ENCODE data around the gene BIRC2.
"Not testable (repeated sequence)": the region's sequence is repeated elsewhere in the genome, so short reads cannot be mapped to it uniquely, and the experiment has no call there.

Gene BIRC2

GRCh38 chr11:102357116-102357515 lies 10.1 kb downstream of the BIRC2 start:
- H3K9ac ChIP-seq (ENCODE audit: low read depth, low read length) = no peak overlapping the region
- H3K9me3 ChIP-seq (replicated peaks; ENCODE audit: low read length) = no peaks in the 10 kb centered on the region
- no peaks in the 10 kb centered on the region for H3K4me1 ChIP-seq (ENCODE audit: control insufficient read depth, insufficient read depth, low read length)
- H3K4me3 ChIP-seq (ENCODE audit: low read length) = no peak overlapping the region
- no peaks in the 10 kb centered on the region for H3K27me3 ChIP-seq (ENCODE audit: control insufficient read depth, insufficient read depth, low read length)
- H3K36me3 ChIP-seq (ENCODE audit: insufficient read depth, low read length) = peaks cover 67% of the 10 kb centered on the region
- no peak overlapping the region for H3K4me2 ChIP-seq (ENCODE audit: low read length)

GRCh38 chr11:102359372-102359771 lies 12.4 kb downstream of the BIRC2 start:
- no peak overlapping the region for H3K4me3 ChIP-seq (ENCODE audit: low read length)
- H3K4me1 ChIP-seq (ENCODE audit: control insufficient read depth, insufficient read depth, low read length) = no peaks in the 10 kb centered on the region
- H3K9me3 ChIP-seq (replicated peaks; ENCODE audit: low read length) = no peaks in the 10 kb centered on the region
- peaks cover 70% of the 10 kb centered on the region for H3K36me3 ChIP-seq (ENCODE audit: insufficient read depth, low read length)
- no peaks in the 10 kb centered on the region for H3K27me3 ChIP-seq (ENCODE audit: control insufficient read depth, insufficient read depth, low read length)
- no peak overlapping the region for H3K4me2 ChIP-seq (ENCODE audit: low read length)
- no peak overlapping the region for H3K9ac ChIP-seq (ENCODE audit: low read depth, low read length)

- Histone ChIP-seq H3K4me3 (ENCODE audit: low read length) (no peak overlapping the region), H3K4me1 (ENCODE audit: control insufficient read depth, insufficient read depth, low read length) (no peaks in the 10 kb centered on the region), H3K36me3 (ENCODE audit: insufficient read depth, low read length) (peaks cover 70% of the 10 kb centered on the region), H3K4me2 (ENCODE audit: low read length) (no peak overlapping the region), H3K9ac (ENCODE audit: low read depth, low read length) (no peak overlapping the region), H3K27me3 (ENCODE audit: control insufficient read depth, insufficient read depth, low read length) (no peaks in the 10 kb centered on the region), H3K9me3 (replicated peaks; ENCODE audit: low read length) (no peaks in the 10 kb centered on the region)
Observed at GRCh38 chr11:102360681-102361080, 13.7 kb downstream of the BIRC2 start.

- Histone ChIP-seq H3K9me3 (replicated peaks; ENCODE audit: low read length) (no peaks in the 10 kb centered on the region), H3K4me2 (ENCODE audit: low read length) (no peak overlapping the region), H3K4me1 (ENCODE audit: control insufficient read depth, insufficient read depth, low read length) (no peaks in the 10 kb centered on the region), H3K27me3 (ENCODE audit: control insufficient read depth, insufficient read depth, low read length) (no peaks in the 10 kb centered on the region), H3K4me3 (ENCODE audit: low read length) (no peak overlapping the region), H3K9ac (ENCODE audit: low read depth, low read length) (no peak overlapping the region), H3K36me3 (ENCODE audit: insufficient read depth, low read length) (peaks cover 74% of the 10 kb centered on the region)
Observed at GRCh38 chr11:102361086-102362031, 14.3 kb downstream of the BIRC2 start.

GRCh38 chr11:102364991-102365390 lies 18.0 kb downstream of the BIRC2 start:
- no peaks in the 10 kb centered on the region for H3K9me3 ChIP-seq (replicated peaks; ENCODE audit: low read length)
- H3K4me3 ChIP-seq (ENCODE audit: low read length) = no peak overlapping the region
- no peaks in the 10 kb centered on the region for H3K27me3 ChIP-seq (ENCODE audit: control insufficient read depth, insufficient read depth, low read length)
- H3K9ac ChIP-seq (ENCODE audit: low read depth, low read length) = no peak overlapping the region
- no peaks in the 10 kb centered on the region for H3K4me1 ChIP-seq (ENCODE audit: control insufficient read depth, insufficient read depth, low read length)
- H3K4me2 ChIP-seq (ENCODE audit: low read length) = no peak overlapping the region
- H3K36me3 ChIP-seq (ENCODE audit: insufficient read depth, low read length) = peaks cover 80% of the 10 kb centered on the region

GRCh38 chr11:102367364-102367763 lies 20.4 kb downstream of the BIRC2 start:
- Histone ChIP-seq H3K9ac (ENCODE audit: low read depth, low read length) (no peak overlapping the region), H3K9me3 (replicated peaks; ENCODE audit: low read length) (no peaks in the 10 kb centered on the region), H3K4me2 (ENCODE audit: low read length) (no peak overlapping the region), H3K36me3 (ENCODE audit: insufficient read depth, low read length) (peaks cover 62% of the 10 kb centered on the region), H3K4me3 (ENCODE audit: low read length) (no peak overlapping the region), H3K27me3 (ENCODE audit: control insufficient read depth, insufficient read depth, low read length) (no peaks in the 10 kb centered on the region), H3K4me1 (ENCODE audit: control insufficient read depth, insufficient read depth, low read length) (no peaks in the 10 kb centered on the region)

- H3K36me3 ChIP-seq (ENCODE audit: insufficient read depth, low read length) = peaks cover 51% of the 10 kb centered on the region
- H3K4me3 ChIP-seq (ENCODE audit: low read length) = no peak overlapping the region
- H3K4me2 ChIP-seq (ENCODE audit: low read length) = no peak overlapping the region
- H3K9ac ChIP-seq (ENCODE audit: low read depth, low read length) = no peak overlapping the region
- H3K4me1 ChIP-seq (ENCODE audit: control insufficient read depth, insufficient read depth, low read length) = no peaks in the 10 kb centered on the region
- no peaks in the 10 kb centered on the region for H3K9me3 ChIP-seq (replicated peaks; ENCODE audit: low read length)
- no peaks in the 10 kb centered on the region for H3K27me3 ChIP-seq (ENCODE audit: control insufficient read depth, insufficient read depth, low read length)
Observed at GRCh38 chr11:102368472-102368871, 21.5 kb downstream of the BIRC2 start.

- not testable (repeated sequence) for H3K4me2 ChIP-seq (ENCODE audit: low read length); H3K4me3 ChIP-seq (ENCODE audit: low read length); H3K9me3 ChIP-seq (replicated peaks; ENCODE audit: low read length); H3K4me1 ChIP-seq (ENCODE audit: control insufficient read depth, insufficient read depth, low read length); H3K9ac ChIP-seq (ENCODE audit: low read depth, low read length); H3K27me3 ChIP-seq (ENCODE audit: control insufficient read depth, insufficient read depth, low read length)
- H3K36me3 ChIP-seq (ENCODE audit: insufficient read depth, low read length) = peaks cover 37% of the 10 kb centered on the region
Observed at GRCh38 chr11:102374633-102375424, 27.8 kb downstream of the BIRC2 start.

- Histone ChIP-seq H3K4me1 (ENCODE audit: control insufficient read depth, insufficient read depth, low read length) (no peaks in the 10 kb centered on the region), H3K27me3 (ENCODE audit: control insufficient read depth, insufficient read depth, low read length) (no peaks in the 10 kb centered on the region), H3K4me2 (ENCODE audit: low read length) (no peak overlapping the region), H3K9ac (ENCODE audit: low read depth, low read length) (no peak overlapping the region), H3K9me3 (replicated peaks; ENCODE audit: low read length) (no peaks in the 10 kb centered on the region), H3K36me3 (ENCODE audit: insufficient read depth, low read length) (peaks cover 46% of the 10 kb centered on the region), H3K4me3 (ENCODE audit: low read length) (no peak overlapping the region)
Observed at GRCh38 chr11:102375720-102376399, 28.8 kb downstream of the BIRC2 start.

GRCh38 chr11:102377891-102378290 lies 30.9 kb downstream of the BIRC2 start:
- no peak overlapping the region for H3K4me3 ChIP-seq (ENCODE audit: low read length)
- H3K4me1 ChIP-seq (ENCODE audit: control insufficient read depth, insufficient read depth, low read length) = no peaks in the 10 kb centered on the region
- no peak overlapping the region for H3K9ac ChIP-seq (ENCODE audit: low read depth, low read length)
- no peak overlapping the region for H3K4me2 ChIP-seq (ENCODE audit: low read length)
- H3K9me3 ChIP-seq (replicated peaks; ENCODE audit: low read length) = no peaks in the 10 kb centered on the region
- no peaks in the 10 kb centered on the region for H3K27me3 ChIP-seq (ENCODE audit: control insufficient read depth, insufficient read depth, low read length)
- peaks cover 62% of the 10 kb centered on the region for H3K36me3 ChIP-seq (ENCODE audit: insufficient read depth, low read length)

GRCh38 chr11:102378818-102379217 lies 31.8 kb downstream of the BIRC2 start:
- Histone ChIP-seq H3K9me3 (replicated peaks; ENCODE audit: low read length) (no peaks in the 10 kb centered on the region), H3K4me2 (ENCODE audit: low read length) (no peak overlapping the region), H3K36me3 (ENCODE audit: insufficient read depth, low read length) (peaks cover 66% of the 10 kb centered on the region), H3K9ac (ENCODE audit: low read depth, low read length) (no peak overlapping the region), H3K27me3 (ENCODE audit: control insufficient read depth, insufficient read depth, low read length) (no peaks in the 10 kb centered on the region), H3K4me1 (ENCODE audit: control insufficient read depth, insufficient read depth, low read length) (no peaks in the 10 kb centered on the region), H3K4me3 (ENCODE audit: low read length) (no peak overlapping the region)

All from skeletal muscle satellite cell (primary cell).